Measurements from ENCODE around the gene EMX2.

EMX2 gene

DNA sequence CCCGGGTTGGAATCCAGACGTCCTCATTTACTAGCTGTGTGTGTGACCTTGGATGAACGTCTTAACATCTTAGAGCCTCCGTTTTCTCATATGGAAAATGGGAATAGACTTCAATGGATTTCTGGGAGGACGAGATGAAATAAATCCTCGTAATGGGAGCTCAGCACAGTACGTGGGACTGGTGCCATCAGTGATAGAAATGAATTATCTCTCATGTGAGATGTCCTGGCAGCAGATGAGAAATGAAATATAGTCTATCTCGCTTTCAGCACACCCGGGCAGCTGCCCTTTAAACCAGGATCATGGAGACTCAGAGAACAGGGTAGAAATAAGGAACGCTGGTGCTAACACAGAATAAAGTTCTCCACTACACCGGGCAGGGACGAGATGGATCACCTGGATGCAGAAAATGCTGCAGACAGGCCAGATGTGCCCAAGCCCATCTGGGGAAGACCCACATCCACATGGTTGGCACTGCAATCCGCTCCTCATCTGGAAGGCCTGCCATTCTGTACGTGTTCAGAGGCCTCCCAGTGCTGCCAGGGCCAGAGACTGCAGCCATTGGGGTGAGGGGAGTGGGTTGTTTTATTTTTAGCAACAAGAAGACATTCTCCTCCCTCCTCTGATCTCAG is 11.1 kb upstream of the EMX2 start:
- TF ChIP-seq, protein P1, sequence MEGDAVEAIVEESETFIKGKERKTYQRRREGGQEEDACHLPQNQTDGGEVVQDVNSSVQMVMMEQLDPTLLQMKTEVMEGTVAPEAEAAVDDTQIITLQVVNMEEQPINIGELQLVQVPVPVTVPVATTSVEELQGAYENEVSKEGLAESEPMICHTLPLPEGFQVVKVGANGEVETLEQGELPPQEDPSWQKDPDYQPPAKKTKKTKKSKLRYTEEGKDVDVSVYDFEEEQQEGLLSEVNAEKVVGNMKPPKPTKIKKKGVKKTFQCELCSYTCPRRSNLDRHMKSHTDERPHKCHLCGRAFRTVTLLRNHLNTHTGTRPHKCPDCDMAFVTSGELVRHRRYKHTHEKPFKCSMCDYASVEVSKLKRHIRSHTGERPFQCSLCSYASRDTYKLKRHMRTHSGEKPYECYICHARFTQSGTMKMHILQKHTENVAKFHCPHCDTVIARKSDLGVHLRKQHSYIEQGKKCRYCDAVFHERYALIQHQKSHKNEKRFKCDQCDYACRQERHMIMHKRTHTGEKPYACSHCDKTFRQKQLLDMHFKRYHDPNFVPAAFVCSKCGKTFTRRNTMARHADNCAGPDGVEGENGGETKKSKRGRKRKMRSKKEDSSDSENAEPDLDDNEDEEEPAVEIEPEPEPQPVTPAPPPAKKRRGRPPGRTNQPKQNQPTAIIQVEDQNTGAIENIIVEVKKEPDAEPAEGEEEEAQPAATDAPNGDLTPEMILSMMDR (conservative IDR thresholded peaks at IDR 0.05; ENCODE audit: low read length) = no peak
- DNase-seq (ENCODE audit: low read depth) = no peak
- H3K4me3 ChIP-seq (ENCODE audit: low read length) = peak overlapping the region; percentile 63

DNA sequence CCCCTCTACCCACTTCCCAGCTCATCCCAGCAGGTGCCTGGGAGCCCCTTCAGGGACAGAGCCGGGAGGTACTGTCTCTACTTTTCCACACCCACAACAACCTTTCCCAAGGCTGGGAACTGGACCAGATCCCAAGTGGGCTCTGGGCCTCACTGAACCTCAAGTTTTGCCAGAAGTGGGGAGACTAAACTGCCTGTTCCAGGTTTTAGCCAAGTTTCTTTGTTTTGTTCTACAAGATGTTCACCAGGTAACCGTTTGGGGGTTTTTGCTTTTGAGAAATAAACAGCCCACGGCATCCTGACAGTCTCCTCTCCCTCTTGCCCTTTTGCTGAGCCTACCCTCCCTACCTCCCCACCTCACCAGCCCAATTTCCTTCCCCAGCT is 10.6 kb upstream of the EMX2 start:
- no peak for DNase-seq (ENCODE audit: low read depth)
- TF ChIP-seq, protein P1 (conservative IDR thresholded peaks at IDR 0.05; ENCODE audit: low read length) = no peak
- H3K4me3 ChIP-seq (ENCODE audit: low read length) = peak overlapping the region; percentile 63

DNA sequence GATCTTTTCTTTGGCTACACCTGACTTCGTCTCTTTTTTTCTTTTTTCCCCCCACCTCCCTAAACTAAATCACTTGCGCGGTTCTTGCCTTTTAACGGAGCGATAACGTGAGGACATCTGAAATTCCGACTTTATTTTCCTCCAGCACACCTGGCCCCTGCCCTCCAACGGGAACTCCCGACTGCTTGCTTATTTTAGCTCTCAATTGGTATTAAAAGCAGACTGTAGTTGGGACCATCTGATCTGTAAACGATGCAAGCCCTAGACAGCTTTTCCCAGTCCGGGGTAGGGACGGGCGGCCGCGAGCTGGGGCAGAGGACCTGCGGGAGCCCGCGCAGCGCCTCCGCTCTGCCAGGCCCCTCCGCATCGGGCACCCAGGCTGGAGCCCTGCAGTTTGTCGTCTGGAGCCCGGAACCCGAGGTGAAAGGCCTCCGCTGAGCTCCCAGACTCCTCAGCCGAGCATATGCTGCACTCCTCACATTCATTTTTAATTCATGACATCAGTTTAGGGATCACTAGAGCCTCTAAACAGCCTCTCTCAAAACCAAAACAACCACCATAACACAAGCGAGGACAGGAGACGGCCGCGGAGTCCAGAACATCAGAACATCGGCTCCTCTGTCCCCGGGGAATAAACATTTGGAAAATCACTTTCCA is 10.0 kb upstream of the EMX2 start:
- no peak for DNase-seq (ENCODE audit: low read depth)
- TF ChIP-seq, protein P1 (conservative IDR thresholded peaks at IDR 0.05; ENCODE audit: low read length) = no peak
- peak overlapping the region; percentile 63 for H3K4me3 ChIP-seq (ENCODE audit: low read length)

DNA sequence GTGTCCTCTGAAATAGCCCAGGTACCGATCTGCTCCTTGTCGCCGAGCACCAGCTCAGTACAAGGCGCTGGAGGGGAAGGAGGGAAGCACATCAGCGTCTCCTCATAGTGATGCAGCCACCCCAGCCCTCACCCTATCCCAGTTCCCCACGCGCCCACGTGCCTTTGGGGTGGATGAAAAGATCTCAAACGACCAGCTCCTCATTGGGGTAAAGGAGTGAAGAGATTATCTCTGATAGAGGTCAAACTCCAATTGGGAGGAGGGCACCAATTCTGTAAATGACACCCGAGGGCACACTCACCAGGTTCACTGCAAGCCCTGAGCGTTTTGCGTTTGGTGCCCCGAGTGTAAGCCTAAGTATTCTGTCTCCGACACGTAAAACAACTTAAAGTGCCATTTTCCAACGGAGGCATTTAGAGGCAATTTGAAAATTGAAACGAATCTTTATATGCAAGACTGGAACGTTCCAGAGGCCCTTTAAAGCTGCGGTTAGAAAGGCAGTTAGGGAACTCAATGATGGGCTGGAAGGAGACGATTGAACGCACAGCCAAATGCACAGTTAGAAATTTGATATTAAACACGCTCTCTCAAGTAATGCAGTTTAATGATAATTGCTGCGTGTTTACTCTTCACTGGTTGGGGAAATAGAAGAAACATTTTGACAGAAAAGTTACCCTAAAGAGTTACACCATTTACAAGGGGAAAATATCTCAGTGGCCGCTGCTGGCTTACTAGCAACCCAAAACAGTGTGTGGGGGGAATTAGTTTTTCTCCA is 8.9 kb upstream of the EMX2 start:
- H3K4me3 ChIP-seq (ENCODE audit: low read length) = peak overlapping the region; percentile 63
- DNase-seq (ENCODE audit: low read depth) = no peak
- TF ChIP-seq, protein P1 (conservative IDR thresholded peaks at IDR 0.05; ENCODE audit: low read length) = no peak

DNA sequence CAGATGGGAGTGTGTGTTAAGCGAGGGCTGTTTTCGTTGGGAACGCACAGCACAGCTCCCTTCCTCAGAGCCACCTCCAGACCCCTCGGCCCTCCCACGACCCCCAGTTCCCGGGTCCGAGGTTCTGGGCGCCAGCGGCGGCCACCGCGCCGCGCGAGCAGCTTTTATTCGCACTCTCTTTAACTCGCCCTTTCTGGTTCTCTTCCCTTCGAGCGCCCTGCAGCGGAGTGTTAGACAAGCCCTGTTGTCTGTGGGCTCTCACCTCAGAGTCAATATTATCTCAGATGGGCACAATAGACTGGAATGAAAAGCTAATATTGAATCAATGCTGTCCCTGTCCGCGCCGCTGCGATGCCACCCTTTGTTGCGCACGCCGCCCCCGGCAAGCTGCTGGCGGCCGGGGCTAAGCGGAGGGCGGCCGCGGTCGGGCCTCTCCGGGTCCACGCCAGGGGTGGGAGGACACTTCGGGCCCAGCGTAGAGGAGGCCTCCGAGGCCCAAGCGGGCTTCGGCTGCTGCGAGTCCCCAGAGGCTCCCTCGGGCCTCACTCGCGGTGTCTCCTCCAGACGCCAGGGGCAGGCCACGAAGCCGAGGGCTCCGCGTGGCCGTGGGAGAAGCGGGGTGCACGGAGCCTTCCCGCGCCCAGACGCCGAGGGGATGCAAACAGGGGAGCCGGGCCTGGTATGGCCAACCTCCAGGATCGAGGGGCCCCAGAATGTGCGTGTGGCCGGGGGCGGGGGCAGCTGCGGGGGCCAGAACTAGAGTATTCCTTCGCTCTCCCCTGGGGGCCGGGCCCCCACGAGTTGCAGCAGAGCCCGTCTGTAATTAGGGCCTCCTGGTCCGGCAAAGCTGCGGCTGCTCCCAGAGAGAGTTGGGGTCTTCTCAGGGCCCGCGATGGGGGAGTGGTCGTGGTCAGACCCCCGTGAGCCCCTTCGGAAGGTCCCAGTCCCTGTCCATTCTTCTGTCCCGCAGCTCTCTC is 7.9 kb upstream of the EMX2 start:
- TF ChIP-seq, protein P1 (conservative IDR thresholded peaks at IDR 0.05; ENCODE audit: low read length) = no peak
- no peak for DNase-seq (ENCODE audit: low read depth)
- peak overlapping the region; percentile 63 for H3K4me3 ChIP-seq (ENCODE audit: low read length)

DNA sequence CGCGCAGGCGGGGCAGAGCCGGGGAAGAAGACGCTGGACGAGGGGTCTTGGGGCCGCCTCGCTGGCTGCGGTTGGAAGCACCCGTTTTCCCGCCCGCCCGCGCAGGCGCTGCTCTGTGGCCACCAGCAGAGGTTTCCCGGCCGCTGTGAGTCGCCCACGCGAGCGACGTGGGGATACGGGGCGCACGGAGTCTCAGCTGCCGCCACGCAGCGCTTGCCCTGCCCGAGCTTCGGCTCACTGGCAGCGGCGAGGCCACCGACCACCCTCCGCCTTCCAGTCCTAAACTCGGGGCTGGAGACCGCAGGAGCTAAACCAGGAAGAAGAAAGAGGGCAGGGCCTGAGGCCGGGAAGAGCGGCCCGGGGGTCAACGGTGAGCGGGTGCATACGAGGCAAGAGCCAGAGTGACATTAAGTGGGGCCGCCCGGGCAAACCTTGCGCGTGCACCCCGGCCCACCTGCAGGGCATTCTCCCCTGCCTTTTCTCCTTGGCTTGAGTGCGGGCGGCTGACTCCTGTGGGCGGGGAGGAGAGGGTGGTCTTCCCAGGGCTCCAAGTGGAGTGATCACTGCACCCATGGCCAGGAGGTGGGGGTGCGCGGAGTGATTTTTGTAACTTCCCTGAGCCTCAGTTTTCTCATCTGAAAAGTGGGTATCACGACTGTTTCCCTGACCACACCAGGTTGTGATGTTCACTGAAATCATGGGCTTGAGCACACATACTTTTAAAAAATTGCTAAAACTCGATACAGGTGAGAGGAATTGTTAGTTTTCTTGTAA is 7.1 kb upstream of the EMX2 start:
- TF ChIP-seq, protein P1 (conservative IDR thresholded peaks at IDR 0.05; ENCODE audit: low read length) = no peak
- no peak for DNase-seq (ENCODE audit: low read depth)
- H3K4me3 ChIP-seq (ENCODE audit: low read length) = peak overlapping the region; percentile 63

Measured in AG10803 (cell line).